GM18508 (cell line): ENCODE measurements around the gene CLDN34.

Experiments
- ATAC-seq: cut with Tn5 transposase; IDR thresholded peaks from one replicate; pipeline ENCODE4 v1.9.1; 2021; ENCODE audit warnings: moderate number of reproducible peaks; ENCODE audit not compliant: insufficient read depth, unreplicated experiment

Gene CLDN34

GRCh38 chrX:9966775-9967408 lies at the start of gene CLDN34:
TSS of gene CLDN34 (plus strand) at chrX:9967358. CDS start at chrX:9967358, 0 bp downstream.
- no peak for ATAC-seq

GRCh38 chrX:9917861-9918260 lies 49.3 kb upstream of the CLDN34 start:
- no peak for ATAC-seq

- no peak for ATAC-seq
These were observed 47.5 kb upstream of the CLDN34 start for GRCh38 chrX:9919632-9920172.

GRCh38 chrX:9921407-9921806 lies 45.8 kb upstream of the CLDN34 start:
- ATAC-seq = no peak

- no peak for ATAC-seq
These were observed 43.8 kb upstream of the CLDN34 start for GRCh38 chrX:9923357-9923756.

GRCh38 chrX:9926002-9926401 lies 41.2 kb upstream of the CLDN34 start:
- ATAC-seq = no peak

GRCh38 chrX:9927698-9928482 lies 39.3 kb upstream of the CLDN34 start:
- ATAC-seq = no peak

GRCh38 chrX:9935436-9935835 lies 31.7 kb upstream of the CLDN34 start:
- ATAC-seq = no peak

GRCh38 chrX:9937761-9938160 lies 29.4 kb upstream of the CLDN34 start:
- no peak for ATAC-seq

- ATAC-seq = no peak
These were observed 28.6 kb upstream of the CLDN34 start for GRCh38 chrX:9938516-9938915.

- no peak for ATAC-seq
These were observed 26.7 kb upstream of the CLDN34 start for GRCh38 chrX:9940421-9940820.

- ATAC-seq = peak; percentile 90
These were observed 25.1 kb upstream of the CLDN34 start for GRCh38 chrX:9942086-9942485.

- no peak for ATAC-seq
These were observed 23.7 kb upstream of the CLDN34 start for GRCh38 chrX:9943420-9943819.

- ATAC-seq = no peak
These were observed 19.9 kb upstream of the CLDN34 start for GRCh38 chrX:9947131-9947794.

GRCh38 chrX:9948406-9948805 lies 18.8 kb upstream of the CLDN34 start:
- ATAC-seq = no peak

- ATAC-seq = no peak
These were observed 14.9 kb upstream of the CLDN34 start for GRCh38 chrX:9952300-9952699.

- ATAC-seq = no peak
These were observed 13.8 kb upstream of the CLDN34 start for GRCh38 chrX:9953396-9953795.

GRCh38 chrX:9955506-9955905 lies 11.7 kb upstream of the CLDN34 start:
- no peak for ATAC-seq

GRCh38 chrX:9957743-9958142 lies 9.4 kb upstream of the CLDN34 start:
- no peak for ATAC-seq

GRCh38 chrX:9958183-9958582 lies 9.0 kb upstream of the CLDN34 start:
- no peak for ATAC-seq

- no peak for ATAC-seq
These were observed 5.4 kb upstream of the CLDN34 start for GRCh38 chrX:9961750-9962149.
